GM06990 (cell line): ENCODE measurements around the gene SMIM23.

Experiments used
- DNase-seq: peaks from one replicate; pipeline ENCODE4 v3.0.0-alpha.2; 2011; ENCODE audit not compliant: insufficient read length; ENCODE audit errors: extremely low read depth
- H3K27me3 ChIP-seq: replicated peaks from 2 replicates; pipeline ENCODE4 v1.6.0; 2011; ENCODE audit warnings: low read length; ENCODE audit not compliant: control insufficient read depth, insufficient read depth
- H3K36me3 ChIP-seq: 2 replicates; pipeline ENCODE4 v1.5.1; 2011; ENCODE audit warnings: low read length; ENCODE audit not compliant: control insufficient read depth, insufficient read depth
- H3K4me3 ChIP-seq: replicated peaks from 2 replicates; pipeline ENCODE4 v1.5.1; 2011; ENCODE audit warnings: low read depth, mild to moderate bottlenecking, control low read depth, low read length
- CTCF ChIP-seq: IDR thresholded peaks from 2 replicates; pipeline ENCODE4 v1.5.1; 2011; ENCODE audit warnings: low read length, control low read depth, mild to moderate bottlenecking, inconsistent platforms; ENCODE audit not compliant: insufficient read depth, poor library complexity, severe bottlenecking

Gene SMIM23

DNA sequence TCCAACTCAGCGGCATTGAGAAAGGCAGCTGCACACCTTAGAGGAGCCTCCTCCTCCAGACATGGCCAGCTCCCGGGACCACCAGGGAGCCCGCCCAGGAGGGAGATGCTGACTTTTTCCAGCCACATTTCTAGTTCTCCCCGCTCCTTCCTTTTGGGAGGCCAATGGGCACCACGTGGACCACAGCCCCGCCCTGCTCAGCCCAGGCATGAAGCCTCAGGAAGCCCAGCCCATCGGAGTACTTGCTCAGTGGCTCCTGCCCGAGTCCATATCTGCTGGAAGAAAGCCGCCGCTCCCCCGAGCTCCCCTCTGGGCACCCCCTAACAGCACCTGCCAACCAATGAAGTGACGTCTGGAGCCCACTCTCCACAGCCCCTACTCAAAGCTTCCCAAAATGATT lies 52.4 kb downstream of the SMIM23 start:
- H3K36me3 ChIP-seq = no peaks in the 10 kb centered on the region
- H3K4me3 ChIP-seq = no peak overlapping the region
- no peaks in the 10 kb centered on the region; the same call in 1 of the 2 replicates for H3K27me3 ChIP-seq
- no peak for TF ChIP-seq CTCF
- DNase-seq = no peak

GRCh38 chr5:171839112-171839511 lies 53.5 kb downstream of the SMIM23 start:
- H3K4me3 ChIP-seq = no peak overlapping the region
- H3K27me3 ChIP-seq = no peaks in the 10 kb centered on the region; the same call in 1 of the 2 replicates
- no peak for TF ChIP-seq CTCF
- H3K36me3 ChIP-seq = no peaks in the 10 kb centered on the region
- DNase-seq = no peak

- no peak for DNase-seq
- no peak overlapping the region for H3K4me3 ChIP-seq
These were observed 54.4 kb downstream of the SMIM23 start for GRCh38 chr5:171840066-171840465.

More at GRCh38 chr5:171840066-171840465, 54.4 kb downstream of the SMIM23 start:
- Histone ChIP-seq H3K36me3 (no peaks in the 10 kb centered on the region), H3K27me3 (no peaks in the 10 kb centered on the region; the same call in 1 of the 2 replicates)
- no peak for TF ChIP-seq CTCF
